Heart left ventricle (tissue), 16 donors: Measurements from ENCODE around the gene ELOVL5. TPM values are rescaled to one million over a fixed set of nuclear protein-coding genes. Genes with fewer than 3 reads are reported as not detected.

Experiments
- ATAC-seq, 4 donors: fragments of 200-7000 bp; cut with Tn5 transposase; one replicate each; pipeline ENCODE4 v1.9.1; 2020 to 2022; ENCODE audit warnings: moderate library complexity in 4 of 4, mild to moderate bottlenecking in 3 of 4, moderate number of reproducible peaks in 1 of 4
- DNase-seq, 5 donors: peaks; one replicate each; pipeline ENCODE4 v3.0.0-alpha.2; 2020
- H3K27ac ChIP-seq, 12 donors: fragments of 200-600 bp; sonication (generic) in 4 of 12; one replicate each; pipeline versions ENCODE4 v1.5.0 to v1.8.0; 2016 to 2022; ENCODE audit warnings: mild to moderate bottlenecking in 2 of 12
- H3K27me3 ChIP-seq, 9 donors: fragments of 200-600 bp; sonication (generic) in 2 of 9; one replicate each; pipeline versions ENCODE4 v1.5.1 to v1.8.0; 2016 to 2022; ENCODE audit warnings: mild to moderate bottlenecking in 3 of 9
- H3K36me3 ChIP-seq, 9 donors: fragments of 200-600 bp; sonication (generic) in 2 of 9; one replicate each; pipeline versions ENCODE4 v1.5.0 to v1.8.0; 2018 to 2022; ENCODE audit warnings: mild to moderate bottlenecking in 2 of 9
- H3K4me1 ChIP-seq, 12 donors: fragments of 200-600 bp; sonication (generic) in 4 of 12; one replicate each; pipeline versions ENCODE4 v1.5.0 to v1.8.0; 2016 to 2022; ENCODE audit warnings: mild to moderate bottlenecking in 3 of 12
- H3K4me3 ChIP-seq, 12 donors: fragments of 200-600 bp; sonication (generic) in 4 of 12; one replicate each; pipeline versions ENCODE4 v1.5.0 to v1.8.0; 2017 to 2022; ENCODE audit warnings: mild to moderate bottlenecking in 9 of 12, moderate library complexity in 4 of 12
- H3K9me3 ChIP-seq, 12 donors: fragments of 200-600 bp; sonication (generic) in 4 of 12; one replicate each; pipeline versions ENCODE4 v1.5.0 to v1.8.0; 2016 to 2022; ENCODE audit warnings: mild to moderate bottlenecking in 1 of 12
- CTCF ChIP-seq, 12 donors: fragments of 200-600 bp; sonication (generic) in 4 of 12; IDR thresholded peaks; one replicate each; pipeline versions ENCODE4 v1.5.0 to v1.8.0; 2018 to 2022; ENCODE audit warnings: antibody characterized with exemption in 12 of 12, mild to moderate bottlenecking in 5 of 12
- POLR2A ChIP-seq, 2 donors: fragments of 450-650 bp; IDR thresholded peaks; one replicate each; pipeline ENCODE4 v1.6.1; 2017; ENCODE audit warnings: antibody characterized with exemption in 2 of 2, mild to moderate bottlenecking in 2 of 2, moderate library complexity in 2 of 2
- WGBS, 4 donors: extraction: QIAGEN DNeasy Blood & Tissue Kit in 2 of 4; methylation state at CpG; one replicate each; pipeline versions ENCODE4 v1.1.5 to v1.1.7; 2013 to 2018; 5-methylcytosine and 5-hydroxymethylcytosine counted together
- intact Hi-C, 10 donors: fragments of 100-400 bp; cut with DNase I; formaldehyde crosslinking; loops; one replicate each; pipeline versions ENCODE4 v1.11.1 to v1.14.2; 2022
- polyA plus RNA-seq, 2 donors: library from polyadenylated mRNA; stranded (reverse); fragments of 200-250 nt; gene quantifications; one replicate each; pipeline ENCODE4 v1.2.3, GENCODE V29; 2013
- total RNA-seq, 9 donors: library from RNA; depleted of rRNA in 2 of 9; stranded (reverse); fragments of >200 nt in 2 of 9; fragmentation: NEBNext Ultra II Directional in 3 of 9; extraction: Animal tissue kit (Norgen Biotek cat#: 25700) in 3 of 9; gene quantifications; one replicate each; pipeline versions ENCODE4 v1.1.0 to v1.2.4, GENCODE V29; 2016 to 2023
- donor health status: ischemic (EF 13 %, LVEDD 7.1; RV severe dilation, severe dysfunction).
- donor health status: healthy with polysubstance abuse.
- donor health status: DM: no; HTN: yes; CAD: no.
- donor health status: DM: no; HTN: no; CAD: no.
- donor health status: ischemic (EF 25% LVEDD 6.9; RV normal size, moderate dysfunction).
- donor health status: ischemic (EF 25% LVEDD 5.7; RV mildly dilated, moderate dysfunction).
- donor health status: healthy.
- donor health status: DM: yes; HTN: yes; CAD: no.
- donor health status: ischemic (EF 35%, LVEDD 5.7; RV mildly dilated, moderate dysfunction).
- donor health status: nonischemic (EF 11% LVEDD 7.7; RV severe dilation, severe dysfunction).
- donor health status: DM: yes; HTN: yes; CAD: no.
- donor health status: PGD.
- donor health status: ischemic (EF 29% LVEDD 5.4; RV normal size, mild dysfunction).
- donor health status: nonischemic (EF 23%, LVEDD 6.1; RV moderate dilation, normal function).

ELOVL5 gene
- total and polyA plus RNA-seq, 11 donors, result 9.6 to 47.9 (median 29.3) TPM

GRCh38 chr6:53378208-53378607 is 29.5 kb upstream of the ELOVL5 start:
- H3K36me3 ChIP-seq, result no peaks in the 10 kb centered on the region
- ATAC-seq, result peak; percentile 39 to 65 (median 52)
- TF ChIP-seq POLR2A (IDR thresholded peaks at IDR 0.05), result no peak
- no peaks in the 10 kb centered on the region for H3K27me3 ChIP-seq
- H3K9me3 ChIP-seq, result no peaks in the 10 kb centered on the region
- peaks cover 0 to 21% (median 4%) of the 10 kb centered on the region in 12 donors for H3K4me1 ChIP-seq
- DNase-seq, result no peak
- 62 to 85% (median 80%) methylated on average over 7 of the region's 7 CpGs for WGBS, 4 donors
- no peak overlapping the region for H3K4me3 ChIP-seq
- H3K27ac ChIP-seq, result peak overlapping the region in 3 of 12 donors; percentile 9 to 44 (median 25)
- intact Hi-C loops, result no loop called here

GRCh38 chr6:53377793-53378192 is 29.0 kb upstream of the ELOVL5 start:
- no peaks in the 10 kb centered on the region for H3K27me3 ChIP-seq
- H3K36me3 ChIP-seq, result no peaks in the 10 kb centered on the region
- ATAC-seq, result peak; percentile 62 to 91 (median 70)
- no peak for DNase-seq
- peaks cover 0 to 21% (median 4%) of the 10 kb centered on the region in 12 donors for H3K4me1 ChIP-seq
- peak overlapping the region in 4 of 12 donors; percentile 9 to 47 (median 20) for H3K27ac ChIP-seq
- intact Hi-C loops, result no loop called here
- no peak overlapping the region for H3K4me3 ChIP-seq
- TF ChIP-seq CTCF (IDR thresholded peaks at IDR 0.05) (no peak), POLR2A (IDR thresholded peaks at IDR 0.05) (no peak)
- WGBS, 4 donors, result 57 to 81% (median 60%) methylated on average over 3 of the region's 3 CpGs
- no peaks in the 10 kb centered on the region for H3K9me3 ChIP-seq

GRCh38 chr6:53377289-53377688 is 28.5 kb upstream of the ELOVL5 start:
- peak overlapping the region in 3 of 12 donors; percentile 15 to 47 (median 25) for H3K27ac ChIP-seq
- 98 to 100% (median 98%) methylated on average over 1 of the region's 1 CpG for WGBS, 4 donors
- peaks cover 0 to 21% (median 4%) of the 10 kb centered on the region in 12 donors for H3K4me1 ChIP-seq

GRCh38 chr6:53376661-53377226 is 28.0 kb upstream of the ELOVL5 start:
- no peak overlapping the region for H3K4me3 ChIP-seq
- H3K4me1 ChIP-seq, result peaks cover 0 to 21% (median 4%) of the 10 kb centered on the region in 12 donors
- intact Hi-C loops, result no loop called here
- ATAC-seq (peak in 3 of 4 donors; percentile 23 to 42 (median 39)), DNase-seq (no peak)
- H3K36me3 ChIP-seq, result no peaks in the 10 kb centered on the region
- no peak overlapping the region for H3K27ac ChIP-seq
- TF ChIP-seq POLR2A (IDR thresholded peaks at IDR 0.05) (no peak), CTCF (IDR thresholded peaks at IDR 0.05) (no peak)
- no peaks in the 10 kb centered on the region for H3K9me3 ChIP-seq
- no peaks in the 10 kb centered on the region for H3K27me3 ChIP-seq
- 51 to 64% (median 61%) methylated on average over 5 of the region's 5 CpGs for WGBS, 4 donors

More at GRCh38 chr6:53377289-53377688, 28.5 kb upstream of the ELOVL5 start:
- TF ChIP-seq CTCF (IDR thresholded peaks at IDR 0.05) (no peak), POLR2A (IDR thresholded peaks at IDR 0.05) (no peak)
- Histone ChIP-seq H3K9me3 (no peaks in the 10 kb centered on the region), H3K4me3 (no peak overlapping the region), H3K36me3 (no peaks in the 10 kb centered on the region), H3K27me3 (no peaks in the 10 kb centered on the region)
- ATAC-seq (no peak), DNase-seq (no peak)
- intact Hi-C loops, result no loop called here

GRCh38 chr6:53375847-53376246 is 27.1 kb upstream of the ELOVL5 start:
- TF ChIP-seq CTCF (IDR thresholded peaks at IDR 0.05), result no peak
- no peak for TF ChIP-seq POLR2A (IDR thresholded peaks at IDR 0.05)
- intact Hi-C loops, result no loop called here
- H3K9me3 ChIP-seq, result no peaks in the 10 kb centered on the region
- no peak overlapping the region for H3K27ac ChIP-seq
- ATAC-seq (peak in 1 of 4 donors; percentile 45), DNase-seq (no peak)
- H3K4me1 ChIP-seq, result peaks cover 0 to 21% (median 4%) of the 10 kb centered on the region in 12 donors
- H3K36me3 ChIP-seq, result no peaks in the 10 kb centered on the region
- no peak overlapping the region for H3K4me3 ChIP-seq
- H3K27me3 ChIP-seq, result no peaks in the 10 kb centered on the region
